Keratinocyte (primary cell): ENCODE data around the gene UQCC2.

Experiments used
- CTCF ChIP-seq, 3 experiments: IDR thresholded peaks in 1 of 3; conservative IDR thresholded peaks in 1 of 3; optimal IDR thresholded peaks in 1 of 3; 2 replicates in 2 of 3; 3 replicates in 1 of 3; pipeline versions ENCODE3 to v1.5.1; 2011; ENCODE audit warnings: low read length in 3 of 3, mild to moderate bottlenecking in 3 of 3, moderate library complexity in 2 of 3, control low read depth in 1 of 3, inconsistent platforms in 1 of 3; ENCODE audit not compliant: insufficient read depth in 2 of 3; ENCODE audit errors: extremely low read depth in 1 of 3
- EZH2 ChIP-seq: IDR thresholded peaks from one replicate; pipeline ENCODE4 v1.6.1; 2012; ENCODE audit warnings: inconsistent platforms, mild to moderate bottlenecking, low read length, moderate library complexity

GRCh38 chr6:33699739-33700138, 11.8 kb downstream of the UQCC2 start:
- TF ChIP-seq CTCF (optimal IDR thresholded peaks at IDR 0.05 in 1 of 3, IDR thresholded peaks at IDR 0.05 in 1 of 3, conservative IDR thresholded peaks at IDR 0.05 in 1 of 3; ENCODE audit: extremely low read depth in 1 of 3, insufficient read depth in 2 of 3, low read length in 3 of 3) (no peak), EZH2 (no peak)
